ENCODE data around the gene GGT5.
"Not testable (repeated sequence)": the region's sequence is repeated elsewhere in the genome, so short reads cannot be mapped to it uniquely, and the experiment has no call there.

The GGT5 gene

GRCh38 chr22:24207264-24208011 is 37.4 kb downstream of the GGT5 start:
- no peak for TF ChIP-seq ZNF274 (IDR thresholded peaks at IDR 0.05; ENCODE audit: low read depth, low read length)
- no peak overlapping the region for H3K4me3 ChIP-seq (ENCODE audit: low read length)

GRCh38 chr22:24206460-24207263 is 38.2 kb downstream of the GGT5 start:
- H3K4me3 ChIP-seq (ENCODE audit: low read length) = not testable (repeated sequence)

- H3K4me3 ChIP-seq (ENCODE audit: low read length) = no peak overlapping the region
- no peak for TF ChIP-seq ZNF274 (IDR thresholded peaks at IDR 0.05; ENCODE audit: low read depth, low read length)
These were observed 39.3 kb downstream of the GGT5 start for GRCh38 chr22:24205438-24206195.

GRCh38 chr22:24203856-24204255 is 41.0 kb downstream of the GGT5 start:
- H3K4me3 ChIP-seq (ENCODE audit: low read length) = not testable (repeated sequence)

- no peak for TF ChIP-seq ZNF274 (IDR thresholded peaks at IDR 0.05; ENCODE audit: low read depth, low read length)
- no peak overlapping the region for H3K4me3 ChIP-seq (ENCODE audit: low read length)
These were observed 42.9 kb downstream of the GGT5 start for GRCh38 chr22:24201681-24202614.

GRCh38 chr22:24200619-24201212 is 44.2 kb downstream of the GGT5 start:
- no peak overlapping the region for H3K4me3 ChIP-seq (ENCODE audit: low read length)
- no peak for TF ChIP-seq ZNF274 (IDR thresholded peaks at IDR 0.05; ENCODE audit: low read depth, low read length)

- no peak overlapping the region for H3K4me3 ChIP-seq (ENCODE audit: low read length)
- no peak for TF ChIP-seq ZNF274 (IDR thresholded peaks at IDR 0.05; ENCODE audit: low read depth, low read length)
These were observed 46.2 kb downstream of the GGT5 start for GRCh38 chr22:24198682-24199052.

GRCh38 chr22:24191893-24192292 is 53.0 kb downstream of the GGT5 start:
- TF ChIP-seq ZNF274 (IDR thresholded peaks at IDR 0.05; ENCODE audit: low read depth, low read length) = no peak
- no peak overlapping the region for H3K4me3 ChIP-seq (ENCODE audit: low read length)

- no peak for TF ChIP-seq ZNF274 (IDR thresholded peaks at IDR 0.05; ENCODE audit: low read depth, low read length)
- H3K4me3 ChIP-seq (ENCODE audit: low read length) = no peak overlapping the region
These were observed 53.5 kb downstream of the GGT5 start for GRCh38 chr22:24191381-24191841.

GRCh38 chr22:24190596-24191208 is 54.2 kb downstream of the GGT5 start:
- no peak overlapping the region for H3K4me3 ChIP-seq (ENCODE audit: low read length)
- TF ChIP-seq ZNF274 (IDR thresholded peaks at IDR 0.05; ENCODE audit: low read depth, low read length) = no peak

- no peak overlapping the region for H3K4me3 ChIP-seq (ENCODE audit: low read length)
- TF ChIP-seq ZNF274 (IDR thresholded peaks at IDR 0.05; ENCODE audit: low read depth, low read length) = no peak
These were observed 54.7 kb downstream of the GGT5 start for GRCh38 chr22:24190159-24190540.

- no peak for TF ChIP-seq ZNF274 (IDR thresholded peaks at IDR 0.05; ENCODE audit: low read depth, low read length)
- H3K4me3 ChIP-seq (ENCODE audit: low read length) = no peak overlapping the region
These were observed 55.4 kb downstream of the GGT5 start for GRCh38 chr22:24189249-24190158.

All from GM08714 (cell line).